GM18907 (cell line): Measurements from ENCODE around the gene PRG2.
"Not testable (repeated sequence)": the region's sequence is repeated elsewhere in the genome, so short reads cannot be mapped to it uniquely, and the experiment has no call there.

Experiments
- ATAC-seq: cut with Tn5 transposase; IDR thresholded peaks from one replicate; pipeline ENCODE4 v1.9.1; 2021; ENCODE audit warnings: mild to moderate bottlenecking, moderate library complexity; ENCODE audit not compliant: unreplicated experiment

Gene PRG2

DNA sequence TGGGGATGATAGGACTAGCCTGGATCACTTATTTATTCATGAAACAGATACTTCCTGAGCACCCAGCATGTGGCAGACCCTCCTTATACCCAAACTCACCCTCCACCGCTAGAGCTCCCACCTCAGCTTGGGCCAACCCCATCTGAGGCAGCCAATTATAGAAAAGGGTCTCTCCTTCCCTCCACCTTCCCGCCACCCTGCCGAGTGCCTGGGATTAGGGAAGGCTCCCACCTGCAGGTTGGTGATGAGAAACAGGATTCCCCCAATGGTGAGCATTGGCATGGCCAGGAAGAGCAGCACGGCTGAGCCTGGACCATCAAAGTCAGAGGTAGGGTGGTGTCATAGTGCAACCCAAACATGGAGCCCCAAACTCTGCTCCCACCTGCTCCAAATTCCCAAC is 30.6 kb upstream of the PRG2 start:
- ATAC-seq: no peak

DNA sequence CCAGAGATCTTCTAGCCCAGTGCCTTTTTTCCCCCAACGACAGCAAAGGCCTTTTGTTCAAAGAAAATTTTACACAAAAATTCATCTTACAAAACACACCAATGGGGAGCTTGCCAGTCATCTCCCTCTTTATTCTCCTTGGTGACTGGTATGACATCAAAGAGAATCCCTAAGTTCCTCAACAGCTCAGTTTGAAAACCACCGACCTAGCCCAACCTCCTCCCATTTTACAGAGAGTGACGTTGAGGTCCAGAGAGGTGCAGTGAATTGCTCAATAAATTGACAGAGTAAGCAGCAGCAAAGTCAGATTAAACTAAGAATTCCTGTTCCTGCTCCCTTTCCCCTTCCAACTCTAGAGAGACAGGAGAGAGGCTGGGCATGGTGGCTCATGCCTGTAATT is 28.7 kb upstream of the PRG2 start:
- ATAC-seq: no peak

DNA sequence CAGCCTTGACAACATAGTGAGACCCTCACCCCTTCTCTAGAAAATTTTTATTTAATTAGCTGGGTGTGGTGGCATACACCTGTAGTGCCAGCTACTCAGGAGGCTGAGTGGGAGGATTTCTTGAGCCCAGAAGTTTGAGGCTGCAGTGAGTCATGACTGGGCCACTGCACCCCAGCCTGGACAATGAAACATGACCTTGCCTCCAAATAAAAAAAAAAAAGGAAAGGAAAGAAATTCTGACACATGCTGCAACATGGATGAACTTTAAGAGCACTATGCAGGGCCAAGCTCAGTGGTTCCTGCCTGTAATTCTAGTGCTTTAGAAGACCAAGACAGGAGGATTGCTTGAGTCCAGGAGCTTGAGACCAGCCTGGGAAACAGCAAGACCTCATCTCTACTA is 27.7 kb upstream of the PRG2 start:
- ATAC-seq: no peak

DNA sequence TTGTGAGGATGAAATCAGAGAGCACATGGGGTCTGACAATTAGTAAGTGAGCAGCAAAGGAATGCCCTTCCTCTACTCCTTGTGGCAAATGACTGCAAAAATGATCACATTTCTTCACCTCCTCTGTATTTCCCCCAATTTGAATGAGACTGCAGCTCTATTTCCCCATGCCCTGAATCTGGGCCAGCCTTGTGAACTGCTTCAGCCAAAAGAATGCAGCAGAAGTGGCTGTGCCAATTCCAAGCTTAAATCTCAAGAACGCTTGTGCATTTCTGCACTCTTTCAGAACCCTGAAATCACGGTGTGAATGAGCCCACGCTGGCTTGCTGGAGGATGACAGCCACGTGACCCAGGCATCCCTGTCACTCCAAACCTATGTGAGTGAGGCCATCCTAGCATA is 26.6 kb upstream of the PRG2 start:
- no peak for ATAC-seq

DNA sequence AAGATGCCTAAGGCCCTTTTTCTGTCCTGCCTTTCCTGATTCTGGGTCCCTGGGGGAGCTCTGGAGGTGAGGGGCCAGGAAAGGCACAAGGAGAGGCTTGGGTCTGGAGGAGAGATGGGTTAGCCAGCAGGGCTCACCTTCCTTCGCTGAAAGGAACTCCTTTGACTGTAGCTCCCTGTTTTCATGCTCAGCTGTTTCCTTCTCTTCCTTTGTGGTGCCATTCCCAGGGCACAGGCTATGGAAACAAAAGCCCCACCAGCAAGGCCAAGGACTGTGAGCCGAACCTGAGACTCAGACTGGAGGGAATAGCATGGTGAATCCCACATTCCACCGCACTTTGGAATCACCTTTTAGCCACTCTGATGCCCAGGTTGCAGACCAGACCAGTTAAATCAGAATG is 26.0 kb upstream of the PRG2 start:
- no peak for ATAC-seq

DNA sequence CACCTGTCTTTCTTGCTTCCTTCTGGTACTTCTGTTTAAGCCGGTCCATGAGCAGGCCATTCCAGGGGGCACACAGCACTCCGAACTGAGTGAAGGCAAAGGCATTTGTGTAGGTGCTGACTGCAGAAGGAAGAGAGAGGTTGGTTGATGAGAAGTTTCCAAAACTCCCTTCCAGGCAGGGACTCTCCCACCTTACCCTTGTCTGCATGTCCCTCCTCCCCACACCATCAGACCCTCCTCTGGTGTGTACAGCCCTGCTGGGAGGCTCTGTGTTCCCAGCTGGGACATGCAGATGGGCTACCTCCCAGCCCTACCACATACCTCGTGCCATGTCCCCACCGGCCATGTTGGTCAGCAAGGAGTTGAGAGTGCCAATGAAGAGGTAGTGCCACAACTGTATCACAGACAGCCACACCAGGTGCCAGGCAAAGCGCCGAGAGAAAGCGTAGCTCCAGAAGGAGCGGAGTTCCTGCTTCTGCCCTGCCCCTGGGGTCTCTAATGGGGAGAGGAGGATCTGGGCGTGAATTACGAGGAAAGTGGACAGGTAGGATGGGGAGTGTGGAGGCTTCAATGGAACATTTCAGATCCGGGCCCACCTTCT is 24.3 kb upstream of the PRG2 start:
- ATAC-seq: no peak

DNA sequence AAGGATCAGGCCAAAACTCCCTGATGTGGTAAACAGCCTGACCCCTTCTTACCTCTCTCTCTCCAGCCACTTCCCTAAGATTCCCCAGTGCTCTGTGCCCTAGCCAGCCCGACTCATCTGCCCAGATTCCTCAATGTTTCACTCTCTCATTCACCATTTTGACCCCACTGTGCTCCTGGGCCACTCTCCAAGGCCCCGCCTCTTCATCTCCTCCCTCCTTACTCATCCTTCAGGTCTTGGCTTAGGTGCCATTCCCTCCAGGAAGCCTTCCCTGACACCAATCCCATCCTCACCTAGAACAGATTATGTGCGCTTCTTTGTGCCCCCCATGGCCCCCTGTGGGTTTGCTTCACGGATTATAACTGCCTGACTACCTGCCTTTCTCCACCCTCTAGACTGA is 23.2 kb upstream of the PRG2 start:
- no peak for ATAC-seq

DNA sequence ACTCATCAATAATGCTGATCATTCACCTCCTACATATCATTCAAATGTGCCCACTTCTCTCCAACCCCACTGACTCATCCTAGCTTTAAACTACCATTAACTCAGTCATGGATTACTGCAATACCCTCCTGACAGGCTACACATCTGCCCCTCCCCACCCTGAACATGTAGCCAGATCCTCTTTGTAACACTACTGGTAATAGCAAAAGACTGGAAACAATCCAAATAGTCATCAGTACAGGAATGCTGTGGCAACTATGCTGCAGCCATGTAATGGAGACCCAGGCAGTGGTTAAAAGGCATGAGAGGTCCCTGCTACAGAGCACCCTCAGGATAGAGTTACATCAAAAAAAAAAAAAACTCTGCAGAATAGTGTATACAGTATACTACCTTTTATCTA is 19.8 kb upstream of the PRG2 start:
- ATAC-seq: no peak

DNA sequence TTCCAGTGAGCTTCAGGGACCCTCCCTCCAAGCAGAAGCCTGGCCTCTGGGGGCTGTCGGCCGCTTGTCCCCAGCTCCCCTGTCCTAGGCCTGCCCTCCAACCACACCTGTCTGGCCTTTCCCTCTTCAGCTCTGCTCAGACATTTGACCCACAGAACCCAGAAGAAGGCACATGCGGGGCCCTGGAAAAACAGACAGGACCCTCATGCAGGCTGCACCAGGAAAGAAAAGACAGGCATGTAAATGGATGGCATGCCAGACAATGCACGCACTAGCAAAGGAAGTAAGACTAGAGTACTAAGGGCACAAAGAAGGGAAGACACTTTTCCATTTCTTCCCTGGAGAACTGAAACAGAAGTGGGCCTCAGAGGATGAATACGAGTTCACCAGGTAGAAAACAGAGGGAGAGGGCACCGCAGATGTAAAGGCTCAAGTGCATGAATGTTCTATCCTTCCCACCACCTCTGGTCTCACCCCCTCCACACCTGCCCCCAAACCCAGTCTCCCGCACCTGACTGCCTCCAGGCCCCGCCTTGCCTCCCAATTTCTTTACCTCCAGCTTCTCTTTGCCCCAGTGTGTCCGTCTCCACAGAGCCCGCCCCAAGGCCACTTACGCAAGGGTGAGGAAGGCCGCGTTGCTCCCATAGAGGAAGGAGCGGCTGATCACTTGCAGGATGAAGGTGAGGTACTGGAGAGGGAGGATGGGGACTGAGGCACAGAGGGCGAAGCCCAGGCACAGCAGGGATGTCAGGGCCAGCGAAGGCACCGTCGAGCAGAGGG is 19.1 kb upstream of the PRG2 start:
- no peak for ATAC-seq

DNA sequence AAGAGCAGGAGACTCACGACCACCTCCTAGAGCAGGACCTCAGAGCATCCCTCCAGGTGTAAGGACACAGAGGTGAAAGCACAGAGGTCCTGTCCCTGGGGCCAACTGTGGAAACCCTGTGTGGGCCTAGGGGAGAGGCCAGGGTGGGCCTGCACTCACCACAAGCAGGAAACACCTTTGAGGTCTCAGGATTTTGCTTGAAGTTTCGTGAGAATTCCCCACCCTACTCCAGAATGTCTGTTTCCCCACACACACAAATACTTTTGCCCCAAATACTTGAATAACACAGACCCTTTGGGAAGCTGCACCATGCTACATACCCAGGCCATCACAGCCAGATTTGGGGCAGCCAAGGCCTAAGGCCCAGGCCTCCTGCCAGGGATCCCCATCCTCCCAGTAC is 18.3 kb upstream of the PRG2 start:
- no peak for ATAC-seq

DNA sequence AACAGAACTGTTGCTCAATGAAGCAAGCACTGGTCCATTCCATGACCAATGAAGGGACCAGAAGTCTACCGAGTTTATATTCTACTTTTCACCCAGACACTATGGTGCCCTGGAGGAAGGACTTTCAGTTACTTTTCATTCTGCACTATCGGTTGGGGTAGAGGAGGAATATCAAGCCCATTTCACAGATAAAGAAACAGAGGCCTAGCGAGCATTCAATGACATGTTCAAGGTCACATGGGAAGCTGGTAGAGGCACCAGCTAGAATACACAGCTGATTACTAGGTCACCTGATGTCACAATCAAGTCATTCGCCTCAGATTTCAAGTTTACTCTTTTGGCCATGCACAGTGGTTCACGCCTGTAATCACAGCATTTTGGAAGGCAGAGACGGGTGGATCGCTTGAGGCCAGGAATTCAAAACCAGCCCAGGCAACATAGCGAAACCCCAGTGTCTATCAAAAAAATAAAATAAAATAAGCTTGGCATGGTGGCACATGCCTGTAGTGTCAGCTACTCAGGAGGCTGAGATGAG is 17.6 kb upstream of the PRG2 start:
- ATAC-seq: no peak

DNA sequence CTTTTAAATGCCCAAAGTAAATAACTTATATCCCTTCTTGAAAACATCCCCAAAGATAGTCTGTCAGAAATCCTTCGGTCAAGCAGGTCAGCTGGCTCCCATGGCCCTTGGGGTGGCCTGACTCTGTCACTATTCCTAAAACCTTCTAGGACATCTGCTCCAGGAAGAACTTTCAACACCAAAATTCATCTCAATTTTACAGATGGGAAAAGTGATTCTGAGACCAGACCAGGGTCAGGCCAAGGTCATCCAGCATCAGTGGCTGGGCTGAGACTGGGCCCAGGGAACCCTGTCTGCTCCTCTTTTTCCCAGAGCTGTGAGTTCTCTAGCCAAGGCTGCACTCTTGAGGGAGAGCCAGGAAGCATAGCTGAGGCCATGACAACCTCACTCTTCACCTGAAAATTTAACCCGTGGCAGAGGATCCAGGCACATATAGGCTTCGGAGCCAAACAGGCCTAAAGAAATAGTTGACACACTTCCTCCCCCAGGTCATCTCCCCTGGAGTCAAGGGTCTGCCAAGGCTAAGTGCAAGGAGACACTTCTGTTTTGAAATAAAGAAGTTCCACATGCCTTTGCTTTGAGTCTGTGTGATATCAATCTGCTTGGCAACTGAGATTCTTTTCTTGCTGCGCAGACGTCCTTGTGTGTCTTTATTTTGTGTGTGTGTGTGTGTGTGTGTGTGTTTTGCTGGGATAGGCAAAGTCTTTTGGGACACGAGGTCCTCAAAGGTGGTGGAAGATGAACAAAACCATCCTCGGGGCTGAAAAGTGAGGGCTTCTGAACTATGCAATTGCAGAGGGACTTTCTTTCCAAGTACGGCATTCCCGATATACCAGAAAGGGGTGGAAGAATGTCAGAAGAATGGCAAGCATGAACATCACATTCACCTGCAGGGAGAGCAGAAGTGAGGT is 16.8 kb upstream of the PRG2 start:
- ATAC-seq: no peak

DNA sequence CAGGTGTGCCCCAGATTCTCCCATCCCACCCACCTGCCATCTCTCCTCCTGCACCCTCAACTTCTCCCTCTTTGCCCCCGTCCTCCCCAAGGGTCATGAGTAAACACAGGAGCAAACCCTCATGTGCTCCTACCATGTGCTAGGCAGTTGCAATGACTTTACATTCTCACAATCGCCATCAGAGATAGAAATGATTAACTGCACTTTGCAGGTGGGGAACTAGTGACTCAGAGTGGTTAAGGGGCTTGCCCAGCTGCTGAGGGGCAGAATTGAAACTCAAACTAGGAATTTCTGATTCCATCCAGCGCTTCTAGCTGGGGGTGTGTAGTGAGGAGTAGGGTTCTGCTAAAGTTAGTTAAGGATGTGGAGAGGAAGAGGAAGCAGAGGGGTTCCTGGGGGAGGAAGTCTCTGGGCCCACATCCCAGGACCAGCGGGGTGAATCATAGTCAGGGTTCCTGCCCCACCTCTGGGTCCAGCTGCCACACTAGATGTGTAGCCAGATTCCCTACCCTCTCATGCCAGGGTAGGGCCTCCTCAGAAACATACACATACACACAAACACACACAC is 16.0 kb upstream of the PRG2 start:
- peak; percentile 96 for ATAC-seq

DNA sequence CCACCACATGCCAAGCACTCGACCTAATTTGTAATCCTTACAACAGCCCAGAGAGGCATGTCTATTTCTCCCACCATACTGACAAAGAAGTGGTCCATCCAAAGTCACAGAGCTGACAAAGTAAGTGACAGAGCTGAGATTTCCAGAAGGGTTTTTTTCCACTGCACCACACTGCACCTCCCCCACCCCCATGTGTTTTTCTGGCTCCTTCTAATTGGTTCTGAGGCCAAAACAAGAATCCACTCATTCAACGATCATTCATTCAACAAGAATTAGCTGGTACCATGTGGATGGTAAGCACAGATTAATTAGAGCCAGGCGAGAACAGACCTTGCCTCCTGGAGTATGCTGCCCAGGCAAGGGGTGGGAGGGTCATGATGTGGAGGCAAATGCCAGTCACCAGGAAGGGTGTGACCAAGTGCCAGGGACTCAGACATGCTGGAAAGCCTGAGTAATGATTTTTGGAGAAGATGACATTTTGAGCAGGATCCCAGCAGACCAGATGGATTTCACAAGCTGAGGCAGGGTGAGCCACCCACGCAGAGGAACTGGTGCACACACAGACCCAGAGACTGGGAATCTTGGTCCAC is 14.9 kb upstream of the PRG2 start:
- ATAC-seq: no peak

DNA sequence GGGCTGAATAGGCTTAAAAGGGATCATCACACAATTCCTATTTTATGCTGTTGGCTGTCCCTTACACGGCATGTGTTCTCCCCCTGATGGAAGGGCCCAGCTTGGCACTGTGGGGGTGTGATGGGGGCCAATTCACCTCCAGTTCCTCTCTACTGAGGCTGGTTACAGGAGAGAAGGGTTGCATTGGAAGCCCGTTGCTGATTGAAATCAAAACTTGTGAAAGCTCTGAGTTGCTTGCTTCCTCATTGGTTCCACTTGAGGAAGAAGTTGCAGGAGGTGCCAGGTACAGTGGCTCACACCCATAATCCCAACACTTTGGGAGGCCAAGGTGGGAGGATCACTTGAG is 13.3 kb upstream of the PRG2 start:
- ATAC-seq: no peak

DNA sequence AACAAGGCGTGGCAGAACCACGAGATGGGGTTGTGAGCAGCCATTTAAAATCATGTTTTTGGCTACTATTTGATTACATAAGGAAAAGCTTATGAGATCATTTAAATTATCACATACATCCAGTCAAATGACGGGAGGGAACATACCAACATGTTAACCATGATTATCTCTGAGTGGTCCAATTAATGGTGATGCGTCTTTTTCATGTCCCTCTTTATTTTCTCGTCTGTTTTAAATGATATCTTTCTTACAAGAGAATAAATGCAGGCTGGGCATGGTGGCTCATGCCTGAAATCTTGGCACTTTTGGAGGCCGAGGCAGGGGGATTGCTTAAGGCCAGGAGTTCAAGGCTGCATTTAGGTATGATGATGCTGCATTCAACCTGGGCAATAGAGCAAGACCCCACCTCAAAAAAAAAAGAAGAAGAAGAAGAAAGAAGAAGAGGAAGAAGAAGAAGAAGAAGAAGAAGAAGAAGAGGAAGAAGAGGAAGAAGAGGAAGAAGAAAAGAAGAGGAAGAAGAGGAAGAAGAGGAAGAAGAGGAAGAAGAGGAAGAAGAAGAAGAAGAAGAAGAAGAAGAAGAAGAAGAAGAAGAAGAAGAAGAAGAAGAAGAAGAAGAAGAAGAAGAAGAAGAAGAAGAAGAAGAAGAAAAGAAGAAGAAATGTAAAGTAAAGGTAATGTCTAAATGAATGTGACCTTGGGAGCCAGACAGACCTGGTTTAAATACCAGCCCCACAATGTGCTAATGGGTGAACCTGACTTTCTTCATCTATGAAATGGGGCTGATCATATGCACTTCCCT is 12.8 kb upstream of the PRG2 start:
- ATAC-seq: not testable (repeated sequence)

DNA sequence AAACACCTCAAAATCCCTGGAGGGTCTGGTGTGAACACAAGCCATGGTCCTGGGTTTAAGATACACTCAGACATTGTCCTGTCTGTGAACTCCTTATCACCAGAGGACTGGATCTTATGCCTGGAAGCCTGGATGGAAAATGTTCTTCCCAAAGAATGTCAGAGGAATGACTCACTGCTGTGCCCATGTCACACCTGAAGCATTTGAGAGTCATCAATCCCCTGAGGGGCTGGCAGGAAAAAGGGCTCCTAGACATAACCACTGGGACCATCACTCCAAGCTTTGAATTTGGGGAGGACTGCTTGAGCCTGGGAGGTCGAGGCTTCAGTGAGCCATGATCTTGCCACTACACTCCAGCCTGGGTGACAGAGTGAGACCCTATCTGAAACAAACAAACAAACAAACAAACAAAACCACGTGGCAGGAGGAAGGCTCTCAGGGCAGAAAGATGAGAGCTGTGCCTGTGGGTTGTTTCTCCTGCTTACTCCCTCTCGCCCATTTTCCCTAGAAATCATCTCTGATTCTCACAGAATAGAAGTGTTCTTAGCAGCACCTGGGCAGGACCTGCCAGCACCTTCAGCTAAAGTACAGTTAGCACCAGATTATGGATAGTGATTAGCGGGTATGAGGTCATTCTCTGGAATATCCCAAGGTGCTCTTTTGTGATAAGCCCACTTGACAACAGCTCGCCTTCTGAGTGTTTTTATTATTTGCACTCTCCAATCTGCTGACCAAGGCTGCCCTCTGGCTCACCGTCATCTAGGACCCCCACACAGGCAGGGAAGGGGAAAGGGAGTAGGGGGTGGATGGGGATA is 11.9 kb upstream of the PRG2 start:
- ATAC-seq: no peak

DNA sequence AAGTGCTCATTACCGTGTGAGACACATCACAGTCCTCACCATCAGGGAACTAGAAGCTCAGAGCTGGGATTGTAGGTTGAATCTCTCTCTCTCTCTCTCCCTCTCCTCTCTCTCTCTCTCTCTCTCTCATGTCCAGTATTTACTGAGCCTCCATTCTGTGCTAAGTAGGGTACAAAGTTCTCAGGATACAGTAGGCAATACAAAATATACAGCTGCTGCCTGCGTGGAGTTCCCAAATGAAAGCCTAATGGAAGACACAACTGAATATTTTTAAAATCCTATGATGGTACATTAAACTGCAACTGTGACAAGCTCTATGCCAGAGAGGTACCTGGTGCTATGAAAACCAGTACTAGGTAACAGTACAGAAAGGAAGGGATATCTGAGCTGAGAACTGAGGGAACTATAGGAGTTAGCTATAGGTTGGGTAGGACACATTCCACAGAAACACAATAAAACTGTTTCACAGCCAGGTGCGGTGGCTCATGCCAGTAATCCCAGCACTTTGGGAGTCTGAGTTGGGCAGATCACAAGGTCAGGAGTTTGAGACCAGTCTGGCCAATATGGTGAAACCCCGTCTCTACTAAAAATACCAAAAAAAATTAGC is 9.6 kb upstream of the PRG2 start:
- ATAC-seq: no peak

DNA sequence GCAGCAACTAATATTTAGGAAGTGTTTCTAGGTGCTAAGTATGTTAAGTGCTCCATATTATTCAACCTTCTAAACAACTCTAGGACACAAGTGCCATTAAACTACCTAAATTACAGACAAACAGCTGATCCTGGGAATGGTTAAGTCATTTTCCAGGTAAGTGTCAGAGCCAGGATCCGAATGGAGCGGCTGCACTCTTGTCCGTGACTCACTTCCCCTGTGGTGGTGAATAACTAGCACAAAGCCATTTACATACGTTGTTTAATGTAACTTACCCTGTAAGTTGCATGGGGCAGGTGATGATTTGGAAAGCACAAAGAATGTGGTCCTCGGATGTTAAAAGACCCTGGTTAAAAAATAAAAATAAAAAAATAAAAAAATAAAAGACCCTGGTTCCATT is 8.8 kb upstream of the PRG2 start:
- no peak for ATAC-seq
